HCT116 (cell line): ENCODE measurements around the gene TESPA1.

Source experiments
- EZH2 ChIP-seq: fragments of 200-600 bp; sonication (generic); IDR thresholded peaks from 2 replicates; pipeline ENCODE4 v1.6.1; 2017; ENCODE audit warnings: antibody characterized with exemption, mixed run types
- TF ChIP-seq, protein P1 (sequence below), 3 experiments: fragments of 200-600 bp in 1 of 3; sonication (generic) in 1 of 3; IDR thresholded peaks in 2 of 3; conservative IDR thresholded peaks in 1 of 3; 2 replicates each; pipeline ENCODE4 v1.5.1; 2012 to 2017; ENCODE audit warnings: low read depth in 2 of 3, low read length in 2 of 3, antibody characterized with exemption in 1 of 3, borderline replicate concordance in 1 of 3, control low read depth in 1 of 3, mild to moderate bottlenecking in 1 of 3, mixed read lengths in 1 of 3, mixed run types in 1 of 3, moderate library complexity in 1 of 3; ENCODE audit not compliant: insufficient read depth in 1 of 3
- TF ChIP-seq, protein P2 (sequence below): IDR thresholded peaks from 2 replicates; pipeline ENCODE4 v1.6.1; 2012

DNA sequence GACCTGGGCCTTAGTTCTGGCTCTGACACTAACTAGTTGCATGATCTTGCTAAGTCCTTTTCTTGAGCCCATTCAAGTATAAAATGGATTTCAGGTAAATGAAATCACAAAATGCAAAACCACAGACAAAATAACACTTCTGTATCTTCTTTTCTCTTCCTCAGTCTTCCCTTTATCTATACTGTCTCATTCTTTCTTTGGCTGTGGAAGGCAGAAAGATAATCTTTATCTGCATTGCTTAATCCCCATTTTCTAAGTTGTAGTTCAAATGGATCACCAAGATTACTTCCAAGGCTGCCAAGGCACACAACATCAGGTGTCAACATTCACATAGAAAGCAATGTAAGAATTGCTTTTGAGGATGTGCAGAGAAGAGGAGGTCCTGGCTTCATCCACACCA, 30.3 kb downstream of the TESPA1 start:
- TF ChIP-seq, protein P1, sequence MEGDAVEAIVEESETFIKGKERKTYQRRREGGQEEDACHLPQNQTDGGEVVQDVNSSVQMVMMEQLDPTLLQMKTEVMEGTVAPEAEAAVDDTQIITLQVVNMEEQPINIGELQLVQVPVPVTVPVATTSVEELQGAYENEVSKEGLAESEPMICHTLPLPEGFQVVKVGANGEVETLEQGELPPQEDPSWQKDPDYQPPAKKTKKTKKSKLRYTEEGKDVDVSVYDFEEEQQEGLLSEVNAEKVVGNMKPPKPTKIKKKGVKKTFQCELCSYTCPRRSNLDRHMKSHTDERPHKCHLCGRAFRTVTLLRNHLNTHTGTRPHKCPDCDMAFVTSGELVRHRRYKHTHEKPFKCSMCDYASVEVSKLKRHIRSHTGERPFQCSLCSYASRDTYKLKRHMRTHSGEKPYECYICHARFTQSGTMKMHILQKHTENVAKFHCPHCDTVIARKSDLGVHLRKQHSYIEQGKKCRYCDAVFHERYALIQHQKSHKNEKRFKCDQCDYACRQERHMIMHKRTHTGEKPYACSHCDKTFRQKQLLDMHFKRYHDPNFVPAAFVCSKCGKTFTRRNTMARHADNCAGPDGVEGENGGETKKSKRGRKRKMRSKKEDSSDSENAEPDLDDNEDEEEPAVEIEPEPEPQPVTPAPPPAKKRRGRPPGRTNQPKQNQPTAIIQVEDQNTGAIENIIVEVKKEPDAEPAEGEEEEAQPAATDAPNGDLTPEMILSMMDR (IDR thresholded peaks at IDR 0.05 in 2 of 3, conservative IDR thresholded peaks at IDR 0.05 in 1 of 3; ENCODE audit: borderline replicate concordance in 1 of 3, insufficient read depth in 1 of 3, low read depth in 2 of 3, low read length in 2 of 3), result no peak
- no peak for TF ChIP-seq EZH2
- TF ChIP-seq, protein P2, sequence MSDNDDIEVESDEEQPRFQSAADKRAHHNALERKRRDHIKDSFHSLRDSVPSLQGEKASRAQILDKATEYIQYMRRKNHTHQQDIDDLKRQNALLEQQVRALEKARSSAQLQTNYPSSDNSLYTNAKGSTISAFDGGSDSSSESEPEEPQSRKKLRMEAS, result no peak
